Measurements from ENCODE around the gene CABS1. TPM values are rescaled to one million over a fixed set of nuclear protein-coding genes. Genes with fewer than 3 reads are reported as not detected.

The CABS1 gene
- not detected in 2 replicates for total RNA-seq (2014; rRNA removed; shearing (Covaris generic))

GRCh38 chr4:70334681-70335080 is at the start of gene CABS1:
Gene CABS1, plus strand, starts transcription at chr4:70334981. Its CDS starts 59 bp downstream, at chr4:70335040.
- no peak for DNase-seq (ENCODE audit: low spot score)
- in situ Hi-C loops (cut with HindIII; ENCODE audit: low sequenced_read_pairs): no loop called here

- in situ Hi-C loops (cut with HindIII; ENCODE audit: low sequenced_read_pairs): no loop called here
- DNase-seq (ENCODE audit: low spot score): no peak
Measured at GRCh38 chr4:70288651-70289050, 46.1 kb upstream of the CABS1 start.

- no peak for DNase-seq (ENCODE audit: low spot score)
- in situ Hi-C loops (cut with HindIII; ENCODE audit: low sequenced_read_pairs): no loop called here
Measured at GRCh38 chr4:70291341-70291740, 43.4 kb upstream of the CABS1 start.

GRCh38 chr4:70297576-70297975 is 37.2 kb upstream of the CABS1 start:
- DNase-seq (ENCODE audit: low spot score): no peak
- in situ Hi-C loops (cut with HindIII; ENCODE audit: low sequenced_read_pairs): no loop called here

GRCh38 chr4:70298051-70298450 is 36.7 kb upstream of the CABS1 start:
- in situ Hi-C loops (cut with HindIII; ENCODE audit: low sequenced_read_pairs): no loop called here
- no peak for DNase-seq (ENCODE audit: low spot score)

GRCh38 chr4:70299643-70300042 is 35.1 kb upstream of the CABS1 start:
- no peak for DNase-seq (ENCODE audit: low spot score)
- in situ Hi-C loops (cut with HindIII; ENCODE audit: low sequenced_read_pairs): no loop called here

- in situ Hi-C loops (cut with HindIII; ENCODE audit: low sequenced_read_pairs): no loop called here
- DNase-seq (ENCODE audit: low spot score): no peak
Measured at GRCh38 chr4:70300215-70300614, 34.6 kb upstream of the CABS1 start.

GRCh38 chr4:70303090-70303489 is 31.7 kb upstream of the CABS1 start:
- DNase-seq (ENCODE audit: low spot score): no peak

GRCh38 chr4:70305601-70306000 is 29.2 kb upstream of the CABS1 start:
- DNase-seq (ENCODE audit: low spot score): no peak
- in situ Hi-C loops (cut with HindIII; ENCODE audit: low sequenced_read_pairs): no loop called here

More at GRCh38 chr4:70303090-70303489, 31.7 kb upstream of the CABS1 start:
- in situ Hi-C loops (cut with HindIII; ENCODE audit: low sequenced_read_pairs): no loop called here

GRCh38 chr4:70306076-70306475 is 28.7 kb upstream of the CABS1 start:
- in situ Hi-C loops (cut with HindIII; ENCODE audit: low sequenced_read_pairs): no loop called here
- DNase-seq (ENCODE audit: low spot score): no peak

GRCh38 chr4:70313736-70314135 is 21.0 kb upstream of the CABS1 start:
- in situ Hi-C loops (cut with HindIII; ENCODE audit: low sequenced_read_pairs): no loop called here
- no peak for DNase-seq (ENCODE audit: low spot score)

GRCh38 chr4:70315928-70316327 is 18.9 kb upstream of the CABS1 start:
- in situ Hi-C loops (cut with HindIII; ENCODE audit: low sequenced_read_pairs): no loop called here
- DNase-seq (ENCODE audit: low spot score): no peak

- no peak for DNase-seq (ENCODE audit: low spot score)
- in situ Hi-C loops (cut with HindIII; ENCODE audit: low sequenced_read_pairs): no loop called here
Measured at GRCh38 chr4:70326052-70326451, 8.7 kb upstream of the CABS1 start.

- in situ Hi-C loops (cut with HindIII; ENCODE audit: low sequenced_read_pairs): no loop called here
Measured at GRCh38 chr4:70336043-70336442, 1.3 kb downstream of the CABS1 start.

GRCh38 chr4:70337886-70338420 is 3.2 kb downstream of the CABS1 start:
- DNase-seq (ENCODE audit: low spot score): no peak
- in situ Hi-C loops (cut with HindIII; ENCODE audit: low sequenced_read_pairs): no loop called here

More at GRCh38 chr4:70336043-70336442, 1.3 kb downstream of the CABS1 start:
- no peak for DNase-seq (ENCODE audit: low spot score)

GRCh38 chr4:70356185-70356584 is 21.4 kb downstream of the CABS1 start:
- in situ Hi-C loops (cut with HindIII; ENCODE audit: low sequenced_read_pairs): no loop called here
- no peak for DNase-seq (ENCODE audit: low spot score)

- in situ Hi-C loops (cut with HindIII; ENCODE audit: low sequenced_read_pairs): no loop called here
- no peak for DNase-seq (ENCODE audit: low spot score)
Measured at GRCh38 chr4:70359115-70359661, 24.4 kb downstream of the CABS1 start.

GRCh38 chr4:70360460-70360859 is 25.7 kb downstream of the CABS1 start, which contains the start of gene SMR3A:
Gene SMR3A, plus strand, starts transcription at chr4:70360760. Its CDS starts 1,356 bp downstream, at chr4:70362116.
- DNase-seq (ENCODE audit: low spot score): no peak
- in situ Hi-C loops (cut with HindIII; ENCODE audit: low sequenced_read_pairs): no loop called here

- no peak for DNase-seq (ENCODE audit: low spot score)
- in situ Hi-C loops (cut with HindIII; ENCODE audit: low sequenced_read_pairs): no loop called here
Measured at GRCh38 chr4:70364002-70364401, 29.2 kb downstream of the CABS1 start.

- no peak for DNase-seq (ENCODE audit: low spot score)
- in situ Hi-C loops (cut with HindIII; ENCODE audit: low sequenced_read_pairs): no loop called here
Measured at GRCh38 chr4:70365479-70365878, 30.7 kb downstream of the CABS1 start.

GRCh38 chr4:70367813-70368212 is 33.0 kb downstream of the CABS1 start:
- no peak for DNase-seq (ENCODE audit: low spot score)
- in situ Hi-C loops (cut with HindIII; ENCODE audit: low sequenced_read_pairs): no loop called here

All from G401 (cell line).